OCI-LY1 (cell line): ENCODE data around the gene GALNT2.

ENCODE experiments used
- H2AFZ ChIP-seq: fragments of 200-600 bp; sonication (generic), shearing (Covaris generic); 2 replicates; pipeline ENCODE4 v1.6.0; 2014; ENCODE audit warnings: antibody characterized with exemption, mild to moderate bottlenecking, low read length
- H3F3A ChIP-seq: fragments of 200-600 bp; sonication (generic), shearing (Covaris generic); 2 replicates; pipeline ENCODE4 v1.6.0; 2014; ENCODE audit warnings: mild to moderate bottlenecking, antibody characterized with exemption, low read length, moderate library complexity; ENCODE audit not compliant: insufficient read depth
- H3K27ac ChIP-seq: fragments of 200-600 bp; sonication (generic); 2 replicates; pipeline ENCODE4 v1.5.1; 2014; ENCODE audit warnings: low read length, mixed run types, mild to moderate bottlenecking, low read depth; ENCODE audit not compliant: poor library complexity, severe bottlenecking
- H3K27me3 ChIP-seq: fragments of 200-600 bp; sonication (generic); 2 replicates; pipeline ENCODE4 v1.6.0; 2014; ENCODE audit warnings: antibody characterized with exemption, mild to moderate bottlenecking, low read length, moderate library complexity; ENCODE audit not compliant: insufficient read depth
- H3K36me3 ChIP-seq: fragments of 200-600 bp; sonication (generic); 2 replicates; pipeline ENCODE4 v1.6.1; 2014; ENCODE audit warnings: mild to moderate bottlenecking, antibody characterized with exemption, low read length, moderate library complexity, mixed read lengths; ENCODE audit not compliant: insufficient read depth
- H3K4me1 ChIP-seq: fragments of 200-600 bp; sonication (generic); 2 replicates; pipeline ENCODE4 v1.5.1; 2014; ENCODE audit warnings: mild to moderate bottlenecking, low read length, moderate library complexity; ENCODE audit not compliant: insufficient read depth, severe bottlenecking
- H3K4me2 ChIP-seq: fragments of 200-600 bp; sonication (generic), shearing (Covaris generic); 2 replicates; pipeline ENCODE4 v1.6.1; 2014; ENCODE audit warnings: low read length
- H3K4me3 ChIP-seq: fragments of 200-600 bp; sonication (generic); 2 replicates; pipeline ENCODE4 v1.5.1; 2014; ENCODE audit warnings: low read length, low read depth, mild to moderate bottlenecking, mixed read lengths; ENCODE audit not compliant: poor library complexity, severe bottlenecking
- H3K79me2 ChIP-seq: fragments of 200-600 bp; shearing (Covaris generic); 2 replicates; pipeline ENCODE4 v1.6.1; 2016; ENCODE audit warnings: mixed run types, low read length, mixed read lengths; ENCODE audit not compliant: insufficient read depth
- H3K9ac ChIP-seq: fragments of 200-600 bp; sonication (generic), shearing (Covaris generic); 2 replicates; pipeline ENCODE4 v1.6.1; 2014; ENCODE audit warnings: mild to moderate bottlenecking, low read length, mixed read lengths
- H3K9me2 ChIP-seq: fragments of 200-600 bp; sonication (generic), shearing (Covaris generic); 2 replicates; pipeline ENCODE4 v1.6.1; 2014; ENCODE audit warnings: low read depth, mild to moderate bottlenecking, low read length, mixed read lengths
- H3K9me3 ChIP-seq: fragments of 200-600 bp; shearing (Covaris generic); 2 replicates; pipeline ENCODE4 v1.6.1; 2014; ENCODE audit warnings: low read length, mixed read lengths
- H4K20me1 ChIP-seq: fragments of 200-600 bp; sonication (generic), shearing (Covaris generic); 2 replicates; pipeline ENCODE4 v1.6.0; 2016; ENCODE audit warnings: mild to moderate bottlenecking, low read length; ENCODE audit not compliant: insufficient read depth
- CTCF ChIP-seq: fragments of 200-600 bp; sonication (generic), shearing (Covaris generic); IDR thresholded peaks from 2 replicates; pipeline ENCODE4 v1.5.1; 2017; ENCODE audit warnings: mild to moderate bottlenecking, antibody characterized with exemption, low read length, moderate library complexity, mixed read lengths
- EZH2 ChIP-seq: fragments of 200-600 bp; sonication (generic), shearing (Covaris generic); IDR thresholded peaks from 2 replicates; pipeline ENCODE4 v1.8.0; 2017; ENCODE audit warnings: borderline replicate concordance, mixed run types, mild to moderate bottlenecking, antibody characterized with exemption, low read length, moderate library complexity, mixed read lengths

Gene GALNT2

GRCh38 chr1:230240446-230241086 lies 173.5 kb downstream of the GALNT2 start:
- H3K36me3 ChIP-seq, result peaks cover 81% of the 10 kb centered on the region
- H3K9me3 ChIP-seq, result 0 out of 2 replicates have a peak, but pooled peaks cover 2% of the 10 kb centered on the region
- no peak overlapping the region for H2AFZ ChIP-seq
- TF ChIP-seq CTCF (no peak), EZH2 (no peak)
- H3K79me2 ChIP-seq, result no peaks in the 10 kb centered on the region
- H3K4me1 ChIP-seq, result no peaks in the 10 kb centered on the region
- H3K9ac ChIP-seq, result no peak overlapping the region
- no peak overlapping the region for H3K4me2 ChIP-seq
- H3K27ac ChIP-seq, result no peak overlapping the region
- H3F3A ChIP-seq, result no peaks in the 10 kb centered on the region
- no peaks in the 10 kb centered on the region for H3K9me2 ChIP-seq
- no peaks in the 10 kb centered on the region for H3K27me3 ChIP-seq
- no peak overlapping the region for H3K4me3 ChIP-seq
- H4K20me1 ChIP-seq, result no peaks in the 10 kb centered on the region

GRCh38 chr1:230242326-230242725 lies 175.3 kb downstream of the GALNT2 start:
- Histone ChIP-seq H3K4me1 (no peaks in the 10 kb centered on the region), H3K4me2 (no peak overlapping the region), H3K4me3 (no peak overlapping the region), H3K79me2 (no peaks in the 10 kb centered on the region), H3K27ac (no peak overlapping the region), H4K20me1 (no peaks in the 10 kb centered on the region), H3K27me3 (no peaks in the 10 kb centered on the region), H2AFZ (no peak overlapping the region), H3K9me3 (0 out of 2 replicates have a peak, but pooled peaks cover 2% of the 10 kb centered on the region), H3F3A (no peaks in the 10 kb centered on the region), H3K9ac (no peak overlapping the region), H3K9me2 (no peaks in the 10 kb centered on the region), H3K36me3 (peaks cover 81% of the 10 kb centered on the region)
- TF ChIP-seq CTCF, result no peak
- no peak for TF ChIP-seq EZH2

GRCh38 chr1:230243146-230243545 lies 176.1 kb downstream of the GALNT2 start:
- H3K4me2 ChIP-seq, result no peak overlapping the region
- H4K20me1 ChIP-seq, result no peaks in the 10 kb centered on the region
- TF ChIP-seq EZH2 (no peak), CTCF (no peak)
- no peak overlapping the region for H3K27ac ChIP-seq
- H3F3A ChIP-seq, result no peaks in the 10 kb centered on the region
- H3K36me3 ChIP-seq, result peaks cover 77% of the 10 kb centered on the region
- H2AFZ ChIP-seq, result no peak overlapping the region
- no peak overlapping the region for H3K9ac ChIP-seq
- no peaks in the 10 kb centered on the region for H3K27me3 ChIP-seq
- no peaks in the 10 kb centered on the region for H3K79me2 ChIP-seq
- H3K4me3 ChIP-seq, result no peak overlapping the region
- no peaks in the 10 kb centered on the region for H3K4me1 ChIP-seq
- H3K9me3 ChIP-seq, result 0 out of 2 replicates have a peak, but pooled peaks cover 2% of the 10 kb centered on the region
- H3K9me2 ChIP-seq, result no peaks in the 10 kb centered on the region
